Upper lobe of right lung (tissue), 1 donor: ENCODE data around the gene THBS2. TPM values are rescaled to one million over a fixed set of nuclear protein-coding genes. Genes with fewer than 3 reads are reported as not detected.
"Not testable (repeated sequence)": the region's sequence is repeated elsewhere in the genome, so short reads cannot be mapped to it uniquely, and the experiment has no call there.

ENCODE experiments used
- ATAC-seq: fragments of 200-7000 bp; cut with Tn5 transposase; one replicate; pipeline ENCODE4 v1.9.1; 2020; ENCODE audit warnings: mild to moderate bottlenecking, moderate library complexity
- DNase-seq: peaks from one replicate; pipeline ENCODE4 v3.0.0-alpha.2; 2020
- H3K27ac ChIP-seq: fragments of 200-600 bp; one replicate; pipeline ENCODE4 v1.8.0; 2022
- H3K27me3 ChIP-seq: fragments of 200-600 bp; one replicate; pipeline ENCODE4 v1.8.0; 2022; ENCODE audit warnings: mild to moderate bottlenecking
- H3K36me3 ChIP-seq: fragments of 200-600 bp; one replicate; pipeline ENCODE4 v1.8.0; 2022
- H3K4me1 ChIP-seq: fragments of 200-600 bp; one replicate; pipeline ENCODE4 v1.8.0; 2022
- H3K4me3 ChIP-seq: fragments of 200-600 bp; one replicate; pipeline ENCODE4 v1.8.0; 2022; ENCODE audit warnings: mild to moderate bottlenecking
- H3K9me3 ChIP-seq: fragments of 200-600 bp; one replicate; pipeline ENCODE4 v1.8.0; 2022
- CTCF ChIP-seq: fragments of 200-600 bp; IDR thresholded peaks from one replicate; pipeline ENCODE4 v1.8.0; 2022; ENCODE audit warnings: antibody characterized with exemption
- intact Hi-C: fragments of 100-400 bp; cut with DNase I; formaldehyde crosslinking; loops from one replicate; pipeline ENCODE4 v1.11.0; 2022
- total RNA-seq: library from RNA; stranded (reverse); fragmentation: NEBNext Ultra II Directional; extraction: Animal tissue kit (Norgen Biotek cat#: 25700); gene quantifications from one replicate; pipeline ENCODE4 v1.2.1, GENCODE V29; 2021
- donor health status: DM: no; HTN: yes; CAD: no; lungs with severe emphysema.

Gene THBS2
- total RNA-seq, 1 donor from 2014 or later = 23.7 TPM

GRCh38 chr6:169266261-169266660 lies 12.6 kb upstream of the THBS2 start:
- TF ChIP-seq CTCF = no peak
- intact Hi-C loops = no loop called here

GRCh38 chr6:169265486-169266131 lies 12.0 kb upstream of the THBS2 start:
- ATAC-seq (no peak), DNase-seq (no peak)
- no peak overlapping the region for H3K4me3 ChIP-seq
- H3K9me3 ChIP-seq = no peaks in the 10 kb centered on the region
- H3K4me1 ChIP-seq = peaks cover 2% of the 10 kb centered on the region
- TF ChIP-seq CTCF = no peak
- no peaks in the 10 kb centered on the region for H3K36me3 ChIP-seq
- no peaks in the 10 kb centered on the region for H3K27me3 ChIP-seq
- no peak overlapping the region for H3K27ac ChIP-seq
- intact Hi-C loops = no loop called here

More at GRCh38 chr6:169266261-169266660, 12.6 kb upstream of the THBS2 start:
- Histone ChIP-seq H3K9me3 (no peaks in the 10 kb centered on the region), H3K27me3 (no peaks in the 10 kb centered on the region), H3K4me1 (peaks cover 2% of the 10 kb centered on the region), H3K27ac (no peak overlapping the region), H3K4me3 (no peak overlapping the region), H3K36me3 (no peaks in the 10 kb centered on the region)
- no peak for ATAC-seq
- no peak for DNase-seq

GRCh38 chr6:169263836-169264608 lies 10.4 kb upstream of the THBS2 start:
- Histone ChIP-seq H3K36me3 (no peaks in the 10 kb centered on the region), H3K27ac (no peak overlapping the region), H3K4me1 (peaks cover under 1% of the 10 kb centered on the region), H3K4me3 (no peak overlapping the region), H3K27me3 (no peaks in the 10 kb centered on the region), H3K9me3 (no peaks in the 10 kb centered on the region)
- TF ChIP-seq CTCF = no peak
- intact Hi-C loops = no loop called here
- ATAC-seq (no peak), DNase-seq (no peak)

GRCh38 chr6:169263374-169263773 lies 9.7 kb upstream of the THBS2 start:
- H3K4me1 ChIP-seq = no peaks in the 10 kb centered on the region
- no peaks in the 10 kb centered on the region for H3K27me3 ChIP-seq
- H3K9me3 ChIP-seq = no peaks in the 10 kb centered on the region
- H3K36me3 ChIP-seq = no peaks in the 10 kb centered on the region
- ATAC-seq (no peak), DNase-seq (no peak)
- intact Hi-C loops = no loop called here
- no peak for TF ChIP-seq CTCF
- no peak overlapping the region for H3K4me3 ChIP-seq
- H3K27ac ChIP-seq = no peak overlapping the region

GRCh38 chr6:169262602-169263001 lies 9.0 kb upstream of the THBS2 start:
- H3K4me3 ChIP-seq, DNase-seq, H3K36me3 ChIP-seq, H3K9me3 ChIP-seq, H3K27ac ChIP-seq, ATAC-seq, intact Hi-C loops, H3K4me1 ChIP-seq, H3K27me3 ChIP-seq: not testable (repeated sequence)

- Histone ChIP-seq H3K9me3 (no peaks in the 10 kb centered on the region), H3K4me3 (no peak overlapping the region), H3K36me3 (no peaks in the 10 kb centered on the region), H3K27ac (no peak overlapping the region), H3K27me3 (peaks cover 30% of the 10 kb centered on the region), H3K4me1 (no peaks in the 10 kb centered on the region)
- intact Hi-C loops = no loop called here
- no peak for TF ChIP-seq CTCF
- no peak for DNase-seq
- no peak for ATAC-seq
Observed at GRCh38 chr6:169256518-169256917, 2.9 kb upstream of the THBS2 start.
